Coronary artery (tissue), 2 donors: ENCODE results near the gene OXSR1.

Experiments used
- DNase-seq: peaks from one replicate; pipeline ENCODE4 v3.0.0-alpha.2; 2017; ENCODE audit warnings: low spot score
- H3K27ac ChIP-seq, 2 donors: fragments of 200-600 bp; sonication (generic); one replicate each; pipeline ENCODE4 v1.5.1; 2016 to 2019
- H3K4me3 ChIP-seq: fragments of 200-600 bp; sonication (generic); 2 replicates; pipeline ENCODE4 v1.5.1; 2016; ENCODE audit warnings: mild to moderate bottlenecking, moderate library complexity
- TF ChIP-seq, protein P1 (sequence below): fragments of 200-600 bp; sonication (generic); IDR thresholded peaks from one replicate; pipeline ENCODE4 v1.5.1; 2019; ENCODE audit warnings: antibody characterized with exemption

Gene OXSR1

DNA sequence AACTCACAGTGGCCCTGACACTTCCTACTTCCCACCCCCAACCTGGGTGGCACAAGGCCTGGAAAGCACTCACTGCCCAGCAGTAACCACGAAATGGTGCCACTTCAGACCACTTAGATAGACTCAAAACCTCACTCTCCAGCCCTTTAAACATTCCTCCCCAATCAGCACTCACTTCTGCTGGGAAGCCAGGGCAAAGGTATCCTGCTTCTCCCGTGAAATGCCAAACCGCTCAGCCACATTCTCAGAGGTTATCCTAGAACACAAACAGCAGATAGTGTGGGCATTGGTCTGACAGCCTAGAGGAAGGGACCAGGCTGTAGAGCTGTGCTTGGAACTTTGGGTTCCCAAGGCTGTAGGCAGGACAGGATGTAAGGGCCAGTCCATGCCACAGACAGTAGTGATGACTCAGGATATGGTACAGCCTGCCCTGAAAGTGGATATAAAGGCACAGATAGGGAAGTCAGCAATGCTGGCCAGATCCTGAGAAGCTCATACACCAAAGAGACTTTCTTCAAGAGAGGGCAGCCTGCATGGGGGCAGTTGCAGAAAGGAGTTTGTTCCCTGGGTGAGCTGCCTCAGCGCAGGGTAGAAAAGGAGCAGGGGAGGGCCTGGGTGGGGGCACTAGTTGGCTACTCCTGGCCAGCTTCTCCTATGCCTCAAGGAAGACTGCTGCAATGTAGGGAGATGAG lies 37.6 kb upstream of the OXSR1 start:
- TF ChIP-seq, protein P1, sequence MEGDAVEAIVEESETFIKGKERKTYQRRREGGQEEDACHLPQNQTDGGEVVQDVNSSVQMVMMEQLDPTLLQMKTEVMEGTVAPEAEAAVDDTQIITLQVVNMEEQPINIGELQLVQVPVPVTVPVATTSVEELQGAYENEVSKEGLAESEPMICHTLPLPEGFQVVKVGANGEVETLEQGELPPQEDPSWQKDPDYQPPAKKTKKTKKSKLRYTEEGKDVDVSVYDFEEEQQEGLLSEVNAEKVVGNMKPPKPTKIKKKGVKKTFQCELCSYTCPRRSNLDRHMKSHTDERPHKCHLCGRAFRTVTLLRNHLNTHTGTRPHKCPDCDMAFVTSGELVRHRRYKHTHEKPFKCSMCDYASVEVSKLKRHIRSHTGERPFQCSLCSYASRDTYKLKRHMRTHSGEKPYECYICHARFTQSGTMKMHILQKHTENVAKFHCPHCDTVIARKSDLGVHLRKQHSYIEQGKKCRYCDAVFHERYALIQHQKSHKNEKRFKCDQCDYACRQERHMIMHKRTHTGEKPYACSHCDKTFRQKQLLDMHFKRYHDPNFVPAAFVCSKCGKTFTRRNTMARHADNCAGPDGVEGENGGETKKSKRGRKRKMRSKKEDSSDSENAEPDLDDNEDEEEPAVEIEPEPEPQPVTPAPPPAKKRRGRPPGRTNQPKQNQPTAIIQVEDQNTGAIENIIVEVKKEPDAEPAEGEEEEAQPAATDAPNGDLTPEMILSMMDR, result no peak
- Histone ChIP-seq H3K4me3 (no peak overlapping the region), H3K27ac (peak overlapping the region in 1 of 2 donors; percentile 26)
- peak; percentile 31 for DNase-seq

DNA sequence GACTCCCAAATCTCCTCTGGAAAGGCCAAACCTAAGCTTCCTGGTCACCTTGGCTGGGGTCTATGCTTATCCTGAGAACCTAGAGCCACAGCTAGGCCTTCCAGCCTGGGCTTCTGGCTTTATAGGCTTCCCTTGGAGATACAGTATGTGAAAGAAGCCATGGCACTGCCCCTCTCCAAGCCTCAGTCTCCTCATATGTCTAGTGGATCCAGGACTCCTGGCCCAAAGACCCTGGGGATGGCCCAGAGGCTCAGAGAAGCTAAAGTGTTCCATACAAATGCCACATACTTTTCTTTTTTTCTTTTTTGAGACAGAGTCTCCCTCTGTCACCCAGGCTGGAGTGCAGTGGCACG lies 37.1 kb upstream of the OXSR1 start:
- peak; percentile 55 for DNase-seq
- Histone ChIP-seq H3K27ac (peak overlapping the region in 1 of 2 donors; percentile 26), H3K4me3 (no peak overlapping the region)
- TF ChIP-seq, protein P1, result no peak

DNA sequence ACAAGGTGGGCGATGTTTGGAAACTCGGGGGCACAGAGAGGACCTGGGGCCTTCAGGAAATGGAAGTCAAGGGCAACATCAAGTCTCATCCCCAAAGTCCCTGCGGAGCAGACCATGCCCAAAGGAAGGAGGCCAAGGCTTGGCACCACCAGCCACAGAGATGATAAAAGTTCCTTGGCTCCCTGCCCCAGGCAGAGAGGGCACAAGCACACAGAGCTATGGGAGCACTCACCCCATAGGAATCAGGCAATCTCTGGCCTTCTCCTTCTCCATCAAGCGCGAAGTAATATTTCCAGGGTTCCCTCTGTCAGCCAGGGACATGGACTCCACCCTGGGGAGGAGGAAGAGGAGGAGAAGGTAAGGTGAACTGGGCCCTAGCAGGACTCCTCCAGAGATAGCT lies 36.3 kb upstream of the OXSR1 start:
- TF ChIP-seq, protein P1, result no peak
- peak; percentile 63 for DNase-seq
- Histone ChIP-seq H3K27ac (no peak overlapping the region), H3K4me3 (no peak overlapping the region)

DNA sequence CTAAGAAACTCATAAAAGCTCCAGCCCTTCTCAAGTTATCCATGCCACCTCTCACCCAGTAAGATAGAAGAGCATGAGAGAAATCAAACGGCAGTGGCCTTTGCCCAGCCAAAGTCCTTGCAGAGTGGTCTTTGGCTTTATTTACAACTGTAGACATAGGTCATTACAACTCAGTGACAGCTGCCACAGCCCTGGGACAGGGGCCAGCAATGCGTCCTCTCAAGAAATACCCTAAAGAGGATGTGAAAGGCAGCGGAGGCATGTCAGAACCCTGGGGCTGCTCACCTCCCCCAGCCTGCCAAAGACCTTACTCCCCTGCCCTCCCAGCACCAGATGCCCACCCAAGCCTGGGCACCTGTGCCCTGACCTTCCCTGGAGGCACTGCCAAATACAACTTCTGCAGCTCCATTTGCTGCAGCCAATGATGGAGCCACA lies 34.7 kb upstream of the OXSR1 start:
- DNase-seq, result peak; percentile 24
- TF ChIP-seq, protein P1, result no peak
- no peak overlapping the region for H3K27ac ChIP-seq
- no peak overlapping the region for H3K4me3 ChIP-seq

DNA sequence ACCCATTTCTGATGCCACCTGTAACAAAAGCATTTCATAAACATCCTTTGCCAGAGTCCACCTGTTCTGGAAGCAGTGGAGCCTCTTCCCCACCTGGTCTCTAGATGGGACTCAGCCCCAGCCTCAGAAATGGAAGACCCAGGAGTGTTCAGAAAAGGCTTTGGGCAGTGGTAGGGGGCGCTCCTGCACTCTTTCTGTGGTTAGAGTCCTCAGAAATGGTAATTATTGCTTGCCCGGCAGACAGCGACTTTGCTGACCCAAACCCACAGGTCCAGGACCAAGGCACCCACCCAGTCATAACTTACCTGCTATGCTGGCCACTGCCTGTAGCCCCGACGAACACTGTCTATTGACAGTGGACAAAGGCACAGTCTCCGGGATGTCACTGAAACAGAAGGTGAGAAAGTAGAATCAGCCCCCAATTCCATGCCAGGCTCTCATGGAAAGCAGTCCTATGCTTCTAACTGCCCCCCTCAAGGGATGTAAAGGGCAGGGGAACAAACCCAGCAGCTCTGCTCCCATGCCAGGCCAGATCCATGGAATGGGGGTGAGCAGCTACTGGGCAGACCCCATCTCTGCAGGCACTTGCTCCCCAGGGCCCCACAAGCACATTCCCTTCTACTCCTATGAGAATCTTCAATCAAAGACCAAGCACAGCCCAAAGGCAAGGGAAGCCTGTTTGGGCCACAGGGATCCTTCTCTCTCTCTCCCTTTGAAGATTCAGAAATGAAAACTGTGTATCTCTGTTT lies 33.5 kb upstream of the OXSR1 start:
- H3K4me3 ChIP-seq, result no peak overlapping the region
- peak; percentile 63 for DNase-seq
- no peak overlapping the region for H3K27ac ChIP-seq
- TF ChIP-seq, protein P1, result no peak

DNA sequence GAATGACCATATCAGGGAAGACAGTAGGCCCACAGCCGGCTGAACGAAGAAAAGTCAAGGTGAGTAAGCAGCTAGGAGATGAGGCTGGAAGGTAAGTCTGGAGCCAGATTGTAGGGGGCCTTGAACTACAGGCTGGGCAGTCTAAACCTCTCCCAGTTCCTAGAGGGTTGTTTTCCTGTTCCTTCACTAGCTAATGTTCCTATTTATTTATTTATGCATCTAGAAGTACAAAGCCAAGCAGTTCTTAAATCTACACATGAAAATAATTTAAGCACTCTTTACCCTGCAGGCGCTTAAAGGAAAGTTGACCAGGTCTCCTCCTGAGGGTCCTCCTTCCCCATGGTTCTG lies 32.2 kb upstream of the OXSR1 start:
- TF ChIP-seq, protein P1, result no peak
- no peak overlapping the region for H3K4me3 ChIP-seq
- no peak overlapping the region for H3K27ac ChIP-seq

More for the DNA sequence above, 32.2 kb upstream of the OXSR1 start:
- no peak for DNase-seq
